ENCODE measurements around the gene KIF2A.
A peak's percentile ranks its signal among the peaks of the same experiment; 100 is the strongest.
"Not testable (repeated sequence)": the region's sequence is repeated elsewhere in the genome, so short reads cannot be mapped to it uniquely, and the experiment has no call there.

KIF2A gene

GRCh38 chr5:62288118-62288517, 17.9 kb upstream of the KIF2A start:
- TF ChIP-seq, protein P1, sequence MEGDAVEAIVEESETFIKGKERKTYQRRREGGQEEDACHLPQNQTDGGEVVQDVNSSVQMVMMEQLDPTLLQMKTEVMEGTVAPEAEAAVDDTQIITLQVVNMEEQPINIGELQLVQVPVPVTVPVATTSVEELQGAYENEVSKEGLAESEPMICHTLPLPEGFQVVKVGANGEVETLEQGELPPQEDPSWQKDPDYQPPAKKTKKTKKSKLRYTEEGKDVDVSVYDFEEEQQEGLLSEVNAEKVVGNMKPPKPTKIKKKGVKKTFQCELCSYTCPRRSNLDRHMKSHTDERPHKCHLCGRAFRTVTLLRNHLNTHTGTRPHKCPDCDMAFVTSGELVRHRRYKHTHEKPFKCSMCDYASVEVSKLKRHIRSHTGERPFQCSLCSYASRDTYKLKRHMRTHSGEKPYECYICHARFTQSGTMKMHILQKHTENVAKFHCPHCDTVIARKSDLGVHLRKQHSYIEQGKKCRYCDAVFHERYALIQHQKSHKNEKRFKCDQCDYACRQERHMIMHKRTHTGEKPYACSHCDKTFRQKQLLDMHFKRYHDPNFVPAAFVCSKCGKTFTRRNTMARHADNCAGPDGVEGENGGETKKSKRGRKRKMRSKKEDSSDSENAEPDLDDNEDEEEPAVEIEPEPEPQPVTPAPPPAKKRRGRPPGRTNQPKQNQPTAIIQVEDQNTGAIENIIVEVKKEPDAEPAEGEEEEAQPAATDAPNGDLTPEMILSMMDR (IDR thresholded peaks at IDR 0.05; ENCODE audit: borderline replicate concordance, insufficient read depth, low read depth, low read length) = no peak
- no peak overlapping the region for H3K4me3 ChIP-seq (ENCODE audit: low read depth, low read length)

DNA sequence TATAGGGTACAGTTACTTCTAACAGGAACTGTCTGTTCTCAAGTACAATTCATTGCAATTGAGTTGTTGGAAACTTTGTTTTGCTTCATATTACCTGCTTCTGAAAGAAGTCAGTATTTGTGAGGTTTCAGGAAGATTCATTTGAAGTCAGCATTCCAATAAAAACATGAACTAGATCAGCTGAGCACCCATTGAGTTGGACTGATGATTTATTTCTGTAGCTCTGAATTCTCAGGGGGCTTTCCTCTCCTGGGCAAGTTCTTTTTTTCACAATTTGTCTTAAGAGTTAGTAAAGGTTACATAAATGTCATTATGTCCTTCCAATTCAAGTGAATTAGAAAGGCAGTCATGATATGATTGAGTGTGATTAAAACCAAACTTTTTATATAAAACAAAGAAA, 16.2 kb upstream of the KIF2A start:
- no peak overlapping the region for H3K4me3 ChIP-seq (ENCODE audit: low read depth, low read length)
- TF ChIP-seq, protein P1 (IDR thresholded peaks at IDR 0.05; ENCODE audit: borderline replicate concordance, insufficient read depth, low read depth, low read length) = no peak

DNA sequence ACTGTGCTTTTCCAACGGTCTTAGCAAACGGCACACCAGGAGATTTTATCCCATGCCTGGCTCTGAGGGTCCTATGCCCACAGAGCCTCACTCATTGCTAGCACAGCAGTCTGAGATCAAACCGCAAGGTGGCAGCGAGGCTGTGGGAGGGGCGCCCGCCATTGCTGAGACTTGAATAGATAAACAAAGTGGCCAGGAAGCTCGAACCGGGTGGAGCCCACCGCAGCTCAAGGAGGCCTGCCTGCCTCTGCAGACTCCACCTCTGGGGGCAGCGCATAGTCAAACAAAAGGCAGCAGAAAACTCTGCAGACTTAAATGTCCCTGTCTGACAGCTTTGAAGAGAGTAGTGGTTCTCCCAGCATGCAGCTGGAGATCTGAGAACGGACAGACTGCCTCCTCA, 14.2 kb upstream of the KIF2A start:
- not testable (repeated sequence) for H3K4me3 ChIP-seq (ENCODE audit: low read depth, low read length)

DNA sequence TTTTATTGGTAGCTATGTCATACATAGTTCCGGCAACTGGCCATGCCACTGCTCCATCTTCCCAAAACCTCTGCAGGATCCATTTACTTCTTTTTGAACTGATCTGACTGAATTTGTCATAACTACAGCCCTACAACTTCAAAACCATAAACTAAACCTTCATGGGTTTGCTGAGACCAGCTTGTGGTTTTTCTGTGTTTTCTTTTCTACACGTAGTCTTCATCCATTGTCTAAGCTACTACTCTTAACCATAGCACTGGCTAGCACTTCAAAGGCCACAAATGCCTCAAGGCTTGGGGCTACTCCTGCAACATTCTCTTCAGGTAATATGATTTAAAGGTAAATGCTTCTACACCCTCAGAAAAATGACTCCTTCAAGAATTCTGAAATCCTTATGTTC, 9.0 kb upstream of the KIF2A start:
- TF ChIP-seq, protein P1 (IDR thresholded peaks at IDR 0.05; ENCODE audit: borderline replicate concordance, insufficient read depth, low read depth, low read length) = no peak
- no peak overlapping the region for H3K4me3 ChIP-seq (ENCODE audit: low read depth, low read length)

- H3K4me3 ChIP-seq (ENCODE audit: low read depth, low read length) = no peak overlapping the region
- TF ChIP-seq, protein P1 (IDR thresholded peaks at IDR 0.05; ENCODE audit: borderline replicate concordance, insufficient read depth, low read depth, low read length) = no peak
Measured at GRCh38 chr5:62298118-62298517, 7.9 kb upstream of the KIF2A start.

DNA sequence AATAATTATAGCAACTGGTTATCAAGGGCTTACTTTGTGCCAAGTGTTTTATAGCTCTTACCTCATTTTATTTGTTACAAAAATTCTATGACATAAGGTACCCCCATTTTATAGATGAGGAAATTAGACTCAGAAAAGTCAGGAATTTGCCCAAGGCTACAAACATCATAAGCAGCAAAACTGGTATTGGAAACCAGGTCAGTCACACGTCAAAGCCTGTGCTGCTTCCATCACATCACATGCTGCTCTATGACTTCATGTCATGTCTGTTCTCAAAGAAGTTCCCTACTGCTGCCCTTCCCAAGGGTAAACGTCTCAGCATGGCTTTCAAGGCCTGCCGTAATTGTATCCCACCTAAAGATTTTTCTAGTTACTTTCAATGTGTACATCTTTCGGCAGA, 6.9 kb upstream of the KIF2A start:
- TF ChIP-seq, protein P1 (IDR thresholded peaks at IDR 0.05; ENCODE audit: borderline replicate concordance, insufficient read depth, low read depth, low read length) = no peak
- H3K4me3 ChIP-seq (ENCODE audit: low read depth, low read length) = no peak overlapping the region

- H3K4me3 ChIP-seq (ENCODE audit: low read depth, low read length) = no peak overlapping the region
- TF ChIP-seq, protein P1 (IDR thresholded peaks at IDR 0.05; ENCODE audit: borderline replicate concordance, insufficient read depth, low read depth, low read length) = no peak
Measured at GRCh38 chr5:62299600-62299999, 6.4 kb upstream of the KIF2A start.

DNA sequence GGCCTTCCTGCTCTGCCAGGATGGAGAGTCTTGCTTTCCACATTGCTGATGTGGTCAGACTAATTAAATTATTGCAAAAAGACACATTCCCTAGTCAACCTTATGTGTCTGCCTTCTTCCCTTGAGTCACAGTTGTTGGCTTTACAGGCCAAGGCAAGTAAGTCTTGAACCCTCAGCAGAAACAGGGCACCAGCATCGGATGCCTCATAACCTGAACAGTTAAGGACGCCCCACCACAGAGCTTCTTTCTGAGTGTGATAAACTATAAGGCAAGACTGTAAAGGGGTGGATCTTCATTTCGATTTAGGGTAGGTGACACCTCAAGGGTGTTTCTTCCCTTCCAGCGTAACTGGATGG, 670 bp upstream of the KIF2A start:
- H3K4me3 ChIP-seq (ENCODE audit: low read depth, low read length) = peak overlapping the region; percentile 7
- TF ChIP-seq, protein P1 (IDR thresholded peaks at IDR 0.05; ENCODE audit: borderline replicate concordance, insufficient read depth, low read depth, low read length) = no peak

All from GM12875 (cell line).